Neural progenitor cell (in vitro differentiated cells): ENCODE data around the gene TOP2A. TPM values are rescaled to one million over a fixed set of nuclear protein-coding genes. Genes with fewer than 3 reads are reported as not detected.
A peak's percentile ranks its signal among the peaks of the same experiment; 100 is the strongest.
"Not testable (repeated sequence)": the region's sequence is repeated elsewhere in the genome, so short reads cannot be mapped to it uniquely, and the experiment has no call there.

ENCODE experiments used
- DNase-seq: peaks from one replicate; pipeline ENCODE4 v3.0.0-alpha.2; 2016; ENCODE audit warnings: low spot score
- H2AFZ ChIP-seq: fragments of 200-600 bp; sonication (generic); replicated peaks from 2 replicates; pipeline ENCODE4 v1.6.1; 2016; ENCODE audit warnings: antibody characterized with exemption
- H3F3A ChIP-seq: fragments of 200-600 bp; sonication (generic); 2 replicates; pipeline ENCODE4 v1.6.1; 2016; ENCODE audit warnings: antibody characterized with exemption, low read depth
- H3K27ac ChIP-seq: fragments of 200-600 bp; sonication (generic); 2 replicates; pipeline ENCODE4 v1.5.1; 2016; ENCODE audit warnings: mild to moderate bottlenecking
- H3K27me3 ChIP-seq: fragments of 200-600 bp; sonication (generic); 2 replicates; pipeline ENCODE4 v1.6.1; 2016; ENCODE audit warnings: mild to moderate bottlenecking, moderate library complexity
- H3K36me3 ChIP-seq: fragments of 200-600 bp; sonication (generic); 2 replicates; pipeline ENCODE4 v1.5.1; 2016
- H3K4me1 ChIP-seq: fragments of 200-600 bp; sonication (generic); 2 replicates; pipeline ENCODE4 v1.6.1; 2016; ENCODE audit warnings: mixed run types
- H3K4me2 ChIP-seq: fragments of 200-600 bp; sonication (generic); 2 replicates; pipeline ENCODE4 v1.6.1; 2016
- H3K4me3 ChIP-seq: fragments of 200-600 bp; sonication (generic); 2 replicates; pipeline ENCODE4 v1.5.1; 2016
- H3K79me2 ChIP-seq: fragments of 200-600 bp; sonication (generic); 2 replicates; pipeline ENCODE4 v1.6.1; 2016; ENCODE audit warnings: low read depth
- H3K9ac ChIP-seq: fragments of 200-600 bp; sonication (generic); 2 replicates; pipeline ENCODE4 v1.6.1; 2016
- H3K9me3 ChIP-seq: fragments of 200-600 bp; sonication (generic); 2 replicates; pipeline ENCODE4 v1.5.1; 2016; ENCODE audit warnings: low read depth
- H4K20me1 ChIP-seq: fragments of 200-600 bp; sonication (generic); 2 replicates; pipeline ENCODE4 v1.6.1; 2016; ENCODE audit warnings: low read depth
- H3K27ac Mint-ChIP-seq: 3 replicates; pipeline ENCODE4 v1.8.0; 2021; ENCODE audit warnings: mixed read lengths
- H3K27me3 Mint-ChIP-seq: 2 replicates; pipeline ENCODE4 v1.8.0; 2022; ENCODE audit warnings: low read depth, mild to moderate bottlenecking, inconsistent platforms, moderate library complexity, mixed read lengths; ENCODE audit not compliant: insufficient read depth
- H3K36me3 Mint-ChIP-seq: 3 replicates; pipeline ENCODE4 v1.8.0; 2021; ENCODE audit warnings: mixed read lengths
- H3K4me1 Mint-ChIP-seq: 3 replicates; pipeline ENCODE4 v1.8.0; 2021; ENCODE audit warnings: mixed read lengths
- H3K4me3 Mint-ChIP-seq: 3 replicates; pipeline ENCODE4 v1.8.0; 2021; ENCODE audit warnings: mild to moderate bottlenecking, moderate library complexity, mixed read lengths
- H3K9me3 Mint-ChIP-seq: 3 replicates; pipeline ENCODE4 v1.8.0; 2020; ENCODE audit warnings: mixed read lengths
- EZH2 ChIP-seq: fragments of 200-600 bp; sonication (generic); IDR thresholded peaks from 2 replicates; pipeline ENCODE4 v1.6.1; 2017; ENCODE audit warnings: antibody characterized with exemption, mild to moderate bottlenecking, moderate library complexity
- EZH2phosphoT487 ChIP-seq: fragments of 200-600 bp; sonication (generic); IDR thresholded peaks from 2 replicates; pipeline ENCODE4 v1.6.1; 2017; ENCODE audit warnings: antibody characterized with exemption
- total RNA-seq: library from RNA; depleted of rRNA; stranded (reverse); fragments of >200 nt; gene quantifications from 2 replicates; pipeline ENCODE4 v1.2.3, GENCODE V29; 2015; ENCODE audit warnings: low replicate concordance
- TF ChIP-seq, protein P1 (sequence below): fragments of 200-600 bp; sonication (generic); IDR thresholded peaks from 2 replicates; pipeline ENCODE4 v1.5.1; 2017; ENCODE audit warnings: antibody characterized with exemption, mild to moderate bottlenecking

The TOP2A gene
- total RNA-seq, 1 donor from 2014 or later = 968 TPM

DNA sequence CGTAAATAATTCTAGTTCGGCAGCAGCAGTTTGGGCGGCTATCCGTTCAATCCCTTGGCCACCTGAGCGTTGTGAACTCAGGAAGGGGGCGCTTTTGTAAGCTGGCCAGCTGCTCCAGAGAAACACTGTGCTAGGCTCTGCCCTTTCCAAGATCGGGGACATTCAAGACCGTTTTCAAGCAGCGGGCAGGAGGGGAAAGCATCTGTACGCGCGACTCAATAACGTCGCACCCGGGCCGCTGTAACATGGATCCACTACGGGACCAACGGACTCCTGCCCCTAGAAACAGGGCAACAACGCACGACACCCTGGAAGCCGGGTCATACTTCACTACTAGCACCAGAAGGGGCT, 463 bp downstream of the TOP2A start:
- Mint-ChIP-seq H3K27ac (peak overlapping the region; percentile 97), H3K9me3 (no peaks in the 10 kb centered on the region), H3K4me1 (peaks cover 36% of the 10 kb centered on the region), H3K27me3 (peaks cover 3% of the 10 kb centered on the region), H3K4me3 (peak overlapping the region; percentile 98), H3K36me3 (peaks cover 21% of the 10 kb centered on the region)
- H3K79me2 ChIP-seq = peaks cover 54% of the 10 kb centered on the region
- peak overlapping the region; percentile 62 for H3K9ac ChIP-seq
- H4K20me1 ChIP-seq = peaks cover 46% of the 10 kb centered on the region
- peak overlapping the region; percentile 93 for H3K4me2 ChIP-seq
- H3K4me3 ChIP-seq = peak overlapping the region; percentile 92
- peak overlapping the region; percentile 71 for H2AFZ ChIP-seq
- H3K9me3 ChIP-seq = no peaks in the 10 kb centered on the region
- no peaks in the 10 kb centered on the region for H3K27me3 ChIP-seq
- DNase-seq = peak; percentile 71
- H3K36me3 ChIP-seq = peaks cover 25% of the 10 kb centered on the region
- TF ChIP-seq, protein P1, sequence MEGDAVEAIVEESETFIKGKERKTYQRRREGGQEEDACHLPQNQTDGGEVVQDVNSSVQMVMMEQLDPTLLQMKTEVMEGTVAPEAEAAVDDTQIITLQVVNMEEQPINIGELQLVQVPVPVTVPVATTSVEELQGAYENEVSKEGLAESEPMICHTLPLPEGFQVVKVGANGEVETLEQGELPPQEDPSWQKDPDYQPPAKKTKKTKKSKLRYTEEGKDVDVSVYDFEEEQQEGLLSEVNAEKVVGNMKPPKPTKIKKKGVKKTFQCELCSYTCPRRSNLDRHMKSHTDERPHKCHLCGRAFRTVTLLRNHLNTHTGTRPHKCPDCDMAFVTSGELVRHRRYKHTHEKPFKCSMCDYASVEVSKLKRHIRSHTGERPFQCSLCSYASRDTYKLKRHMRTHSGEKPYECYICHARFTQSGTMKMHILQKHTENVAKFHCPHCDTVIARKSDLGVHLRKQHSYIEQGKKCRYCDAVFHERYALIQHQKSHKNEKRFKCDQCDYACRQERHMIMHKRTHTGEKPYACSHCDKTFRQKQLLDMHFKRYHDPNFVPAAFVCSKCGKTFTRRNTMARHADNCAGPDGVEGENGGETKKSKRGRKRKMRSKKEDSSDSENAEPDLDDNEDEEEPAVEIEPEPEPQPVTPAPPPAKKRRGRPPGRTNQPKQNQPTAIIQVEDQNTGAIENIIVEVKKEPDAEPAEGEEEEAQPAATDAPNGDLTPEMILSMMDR = peak; percentile 24
- no peak for TF ChIP-seq EZH2phosphoT487
- no peak overlapping the region for H3K27ac ChIP-seq
- peaks cover 44% of the 10 kb centered on the region for H3F3A ChIP-seq
- peaks cover 17% of the 10 kb centered on the region for H3K4me1 ChIP-seq

DNA sequence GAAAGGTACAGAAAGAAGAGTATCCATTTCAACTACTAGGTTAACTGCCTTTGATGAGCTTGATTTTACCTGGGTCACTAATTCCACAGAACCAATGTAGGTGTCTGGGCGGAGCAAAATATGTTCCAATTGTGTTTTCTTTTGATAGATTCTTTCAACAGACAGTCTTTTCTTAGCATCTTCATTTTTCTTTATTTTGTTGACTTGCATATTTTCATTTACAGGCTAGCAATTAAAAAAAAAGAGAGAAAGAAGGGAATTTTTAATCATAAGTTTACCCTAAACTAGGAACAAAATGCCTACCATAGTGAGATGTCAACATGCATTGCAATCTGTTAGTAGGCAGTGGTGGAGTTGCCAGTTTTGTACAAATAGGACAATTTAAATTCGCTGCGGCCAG, 1.0 kb downstream of the TOP2A start:
- peaks cover 36% of the 10 kb centered on the region for H3K4me1 Mint-ChIP-seq
- Histone ChIP-seq H3K36me3 (peaks cover 29% of the 10 kb centered on the region), H4K20me1 (peaks cover 50% of the 10 kb centered on the region), H3K79me2 (peaks cover 55% of the 10 kb centered on the region), H3F3A (peaks cover 50% of the 10 kb centered on the region), H3K9ac (peak overlapping the region; percentile 62), H3K9me3 (no peaks in the 10 kb centered on the region), H3K27me3 (no peaks in the 10 kb centered on the region), H3K4me3 (peak overlapping the region; percentile 92), H3K4me2 (peak overlapping the region; percentile 93), H3K27ac (no peak overlapping the region), H3K4me1 (peaks cover 17% of the 10 kb centered on the region), H2AFZ (no peak overlapping the region)
- no peak for DNase-seq
- H3K4me3 Mint-ChIP-seq = peak overlapping the region; percentile 98
- H3K27ac Mint-ChIP-seq = no peak overlapping the region
- peaks cover 6% of the 10 kb centered on the region for H3K27me3 Mint-ChIP-seq
- H3K36me3 Mint-ChIP-seq = peaks cover 24% of the 10 kb centered on the region
- TF ChIP-seq, protein P1 = no peak
- TF ChIP-seq EZH2 (no peak), EZH2phosphoT487 (no peak)
- H3K9me3 Mint-ChIP-seq = no peaks in the 10 kb centered on the region

DNA sequence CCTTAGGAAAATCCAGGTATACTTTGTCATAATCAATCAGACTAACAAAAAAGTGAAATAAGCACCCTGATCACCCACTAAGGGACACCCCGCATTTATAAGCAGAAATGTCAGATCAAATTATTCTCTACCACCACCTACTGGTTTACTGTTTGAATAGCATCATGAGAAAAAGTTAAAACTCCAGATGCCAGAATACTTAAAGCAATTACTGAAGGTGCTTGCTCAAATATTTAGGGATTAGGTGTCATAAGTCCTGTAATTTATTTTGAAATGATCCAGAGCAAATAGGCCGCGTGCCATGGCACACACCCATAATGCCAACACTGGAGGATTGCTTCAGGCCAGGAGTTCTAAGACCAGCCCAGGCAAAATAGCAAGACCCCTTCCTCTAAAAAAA, 2.3 kb downstream of the TOP2A start:
- Histone ChIP-seq H3K4me2 (peak overlapping the region; percentile 93), H3F3A (peaks cover 63% of the 10 kb centered on the region), H3K27me3 (no peaks in the 10 kb centered on the region), H3K79me2 (peaks cover 55% of the 10 kb centered on the region), H3K4me1 (peaks cover 26% of the 10 kb centered on the region), H3K4me3 (peak overlapping the region; percentile 92), H3K36me3 (peaks cover 41% of the 10 kb centered on the region), H3K27ac (no peak overlapping the region), H4K20me1 (peaks cover 60% of the 10 kb centered on the region), H3K9ac (no peak overlapping the region), H3K9me3 (no peaks in the 10 kb centered on the region), H2AFZ (no peak overlapping the region)
- TF ChIP-seq, protein P1 = peak; percentile 65
- TF ChIP-seq EZH2phosphoT487 (no peak), EZH2 (no peak)
- H3K9me3 Mint-ChIP-seq = no peaks in the 10 kb centered on the region
- H3K27ac Mint-ChIP-seq = no peak overlapping the region
- peaks cover 30% of the 10 kb centered on the region for H3K36me3 Mint-ChIP-seq
- peaks cover 34% of the 10 kb centered on the region for H3K4me1 Mint-ChIP-seq
- peaks cover 6% of the 10 kb centered on the region for H3K27me3 Mint-ChIP-seq
- DNase-seq = peak; percentile 33
- H3K4me3 Mint-ChIP-seq = peak overlapping the region; percentile 98

DNA sequence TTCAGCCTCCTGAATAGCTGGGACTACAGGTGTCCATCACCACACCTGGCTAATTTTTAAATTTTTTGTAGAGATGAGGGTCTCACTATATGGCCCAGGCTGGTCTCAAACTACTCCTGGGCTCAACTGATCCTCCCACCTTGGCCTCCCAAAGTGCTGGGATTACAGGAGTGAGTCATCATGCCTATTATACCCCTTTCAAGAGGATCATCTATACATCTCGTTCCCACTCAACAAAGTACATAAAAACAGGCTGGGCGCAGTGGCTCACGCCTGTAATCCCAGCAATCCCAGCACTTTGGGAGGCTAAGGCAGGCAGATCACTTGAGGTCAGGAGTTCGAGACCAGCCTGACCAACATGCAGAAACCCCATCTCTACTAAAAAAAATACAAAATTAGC, 3.4 kb downstream of the TOP2A start:
- H3K27ac ChIP-seq, H3K4me3 Mint-ChIP-seq, H3K27me3 ChIP-seq, H3K9me3 Mint-ChIP-seq, H3K27me3 Mint-ChIP-seq, DNase-seq, H3K4me3 ChIP-seq, H3K9me3 ChIP-seq, H3K9ac ChIP-seq, H3K27ac Mint-ChIP-seq, H2AFZ ChIP-seq: not testable (repeated sequence)
- Histone ChIP-seq H3F3A (peaks cover 70% of the 10 kb centered on the region), H4K20me1 (peaks cover 60% of the 10 kb centered on the region), H3K4me1 (peaks cover 22% of the 10 kb centered on the region), H3K79me2 (peaks cover 57% of the 10 kb centered on the region), H3K4me2 (peak overlapping the region; percentile 93), H3K36me3 (peaks cover 47% of the 10 kb centered on the region)
- H3K36me3 Mint-ChIP-seq = peaks cover 35% of the 10 kb centered on the region
- peaks cover 28% of the 10 kb centered on the region for H3K4me1 Mint-ChIP-seq
